ENCODE measurements around the gene TOP2B.

DNA sequence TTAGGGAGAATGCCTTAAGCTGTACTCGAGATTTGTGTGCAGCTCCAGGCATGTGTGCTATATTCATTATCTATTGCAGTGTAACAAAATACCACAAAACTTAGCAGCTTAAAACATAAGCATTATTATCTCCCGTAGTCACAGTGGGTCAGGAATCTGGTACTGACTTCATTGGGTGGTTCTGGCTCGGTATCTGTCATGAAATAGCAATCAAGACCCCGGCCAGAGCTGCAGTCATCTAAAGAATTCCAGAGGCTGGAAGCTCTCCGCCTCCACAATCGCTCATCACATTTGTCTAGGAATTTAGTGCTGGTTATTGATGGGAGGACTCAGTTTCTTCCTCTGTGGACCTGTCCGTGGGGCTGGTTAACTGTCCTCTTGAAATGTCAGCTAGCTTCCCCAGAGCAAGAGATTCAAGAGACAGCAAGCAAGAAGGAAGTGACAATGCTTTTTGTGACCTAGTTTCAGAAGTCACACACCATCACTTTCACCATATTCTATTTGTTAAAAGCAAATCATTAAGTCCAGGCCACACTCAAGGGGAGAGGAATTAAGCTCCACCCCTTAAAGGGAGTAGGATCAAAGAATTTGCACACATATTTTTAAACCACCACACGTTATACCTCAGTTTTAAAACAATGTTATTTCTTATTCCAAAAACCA lies 76.1 kb downstream of the TOP2B start:
- TF ChIP-seq CTCF (IDR thresholded peaks at IDR 0.05) (no peak), POLR2A (IDR thresholded peaks at IDR 0.05) (no peak)

All from testis (tissue), 2 donors.